Trophoblast cell (in vitro differentiated cells and primary cell): ENCODE results near the gene SIDT1.

Experiments
- DNase-seq, 2 donors: peaks; one replicate each; pipeline ENCODE4 v3.0.0-alpha.2; 2016
- H2AFZ ChIP-seq: 2 replicates; pipeline ENCODE4 v1.6.1; 2013; ENCODE audit warnings: low read length, moderate library complexity, mild to moderate bottlenecking; ENCODE audit not compliant: insufficient read depth, poor library complexity
- H2AK5ac ChIP-seq: 2 replicates; pipeline ENCODE4 v1.6.1; 2013; ENCODE audit warnings: mild to moderate bottlenecking, low read length
- H2BK120ac ChIP-seq: 2 replicates; pipeline ENCODE4 v1.6.1; 2013; ENCODE audit warnings: low read length, mild to moderate bottlenecking, moderate library complexity; ENCODE audit not compliant: insufficient read depth, poor library complexity
- H2BK12ac ChIP-seq: 2 replicates; pipeline ENCODE4 v1.6.1; 2013; ENCODE audit warnings: mild to moderate bottlenecking, low read length, moderate library complexity
- H2BK5ac ChIP-seq: 2 replicates; pipeline ENCODE4 v1.6.1; 2013; ENCODE audit warnings: low read length, low read depth, moderate library complexity, mild to moderate bottlenecking; ENCODE audit not compliant: poor library complexity
- H3K14ac ChIP-seq: 2 replicates; pipeline ENCODE4 v1.6.1; 2013; ENCODE audit warnings: mild to moderate bottlenecking, low read length
- H3K18ac ChIP-seq: 2 replicates; pipeline ENCODE4 v1.6.1; 2013; ENCODE audit warnings: mild to moderate bottlenecking, low read length
- H3K23ac ChIP-seq: 2 replicates; pipeline ENCODE4 v1.6.1; 2013; ENCODE audit warnings: low read length
- H3K27ac ChIP-seq: 2 replicates; pipeline ENCODE4 v1.5.1; 2013; ENCODE audit warnings: low read depth, mild to moderate bottlenecking, inconsistent platforms, low read length, moderate library complexity
- H3K27me3 ChIP-seq: 2 replicates; pipeline ENCODE4 v1.6.1; 2013; ENCODE audit warnings: inconsistent platforms, mild to moderate bottlenecking, low read length, moderate library complexity; ENCODE audit not compliant: insufficient read depth
- H3K36me3 ChIP-seq, 2 experiments: 1 replicate in 1 of 2; 2 replicates in 1 of 2; pipeline ENCODE4 v1.6.1; 2013; ENCODE audit warnings: low read length in 2 of 2, mild to moderate bottlenecking in 2 of 2, moderate library complexity in 1 of 2; ENCODE audit not compliant: insufficient read depth in 2 of 2, control insufficient read depth in 1 of 2
- H3K4ac ChIP-seq: 2 replicates; pipeline ENCODE4 v1.6.1; 2013; ENCODE audit warnings: low read depth, mild to moderate bottlenecking, low read length, moderate library complexity
- H3K4me1 ChIP-seq, 2 experiments: 1 replicate in 1 of 2; 2 replicates in 1 of 2; pipeline ENCODE4 v1.6.1; 2013; ENCODE audit warnings: low read length in 2 of 2, mild to moderate bottlenecking in 2 of 2, moderate library complexity in 1 of 2; ENCODE audit not compliant: insufficient read depth in 2 of 2, control insufficient read depth in 1 of 2
- H3K4me2 ChIP-seq: 2 replicates; pipeline ENCODE4 v1.6.1; 2013; ENCODE audit warnings: inconsistent platforms, mild to moderate bottlenecking, low read length, moderate library complexity
- H3K4me3 ChIP-seq: 2 replicates; pipeline ENCODE4 v1.5.1; 2013; ENCODE audit warnings: mild to moderate bottlenecking, low read depth, low read length, inconsistent platforms
- H3K79me1 ChIP-seq: one replicate; pipeline ENCODE4 v1.6.1; 2013; ENCODE audit warnings: low read length
- H3K79me2 ChIP-seq: 2 replicates; pipeline ENCODE4 v1.6.1; 2013; ENCODE audit warnings: low read length, mild to moderate bottlenecking; ENCODE audit not compliant: control insufficient read depth, insufficient read depth, poor library complexity
- H3K9ac ChIP-seq: 2 replicates; pipeline ENCODE4 v1.6.1; 2013; ENCODE audit warnings: mild to moderate bottlenecking, low read length
- H3K9me3 ChIP-seq: 2 replicates; pipeline ENCODE4 v1.6.1; 2013; ENCODE audit warnings: low read depth, mild to moderate bottlenecking, control low read depth, inconsistent platforms, low read length; ENCODE audit not compliant: insufficient read depth
- H4K12ac ChIP-seq: 2 replicates; pipeline ENCODE4 v1.6.1; 2013; ENCODE audit warnings: low read depth, mild to moderate bottlenecking, low read length, moderate library complexity
- H4K8ac ChIP-seq: 2 replicates; pipeline ENCODE4 v1.6.1; 2013; ENCODE audit warnings: low read depth, mild to moderate bottlenecking, low read length, moderate library complexity
- H4K91ac ChIP-seq: one replicate; pipeline ENCODE4 v1.6.1; 2013; ENCODE audit warnings: low read depth, mild to moderate bottlenecking, low read length, moderate library complexity
- WGBS: extraction: QIAGEN DNeasy Blood & Tissue Kit; methylation state at CpG from one replicate; pipeline ENCODE4 v1.1.7; 2013; ENCODE audit warnings: missing lambda C conversion rate; ENCODE audit not compliant: insufficient read length, insufficient coverage; ENCODE audit errors: extremely low coverage; 5-methylcytosine and 5-hydroxymethylcytosine counted together

Gene SIDT1

GRCh38 chr3:113573728-113574127 lies 41.4 kb downstream of the SIDT1 start:
- DNase-seq, result no peak
- Histone ChIP-seq H2AFZ (no peak overlapping the region), H3K18ac (no peak overlapping the region), H3K4me2 (no peak overlapping the region), H3K4me1 (no peaks in the 10 kb centered on the region), H3K23ac (no peak overlapping the region), H3K27me3 (no peaks in the 10 kb centered on the region), H3K36me3 (no peaks in the 10 kb centered on the region), H3K79me2 (no peaks in the 10 kb centered on the region), H3K27ac (no peak overlapping the region), H4K91ac (no peak overlapping the region), H2AK5ac (no peak overlapping the region), H3K14ac (no peak overlapping the region), H4K12ac (no peak overlapping the region), H3K79me1 (no peaks in the 10 kb centered on the region), H3K9me3 (no peaks in the 10 kb centered on the region), H3K9ac (no peak overlapping the region), H2BK12ac (no peak overlapping the region), H3K4ac (no peak overlapping the region), H2BK120ac (no peak overlapping the region), H2BK5ac (no peak overlapping the region), H4K8ac (no peak overlapping the region), H3K4me3 (no peak overlapping the region)
- 100% methylated on average over 1 of the region's 3 CpGs for WGBS

DNA sequence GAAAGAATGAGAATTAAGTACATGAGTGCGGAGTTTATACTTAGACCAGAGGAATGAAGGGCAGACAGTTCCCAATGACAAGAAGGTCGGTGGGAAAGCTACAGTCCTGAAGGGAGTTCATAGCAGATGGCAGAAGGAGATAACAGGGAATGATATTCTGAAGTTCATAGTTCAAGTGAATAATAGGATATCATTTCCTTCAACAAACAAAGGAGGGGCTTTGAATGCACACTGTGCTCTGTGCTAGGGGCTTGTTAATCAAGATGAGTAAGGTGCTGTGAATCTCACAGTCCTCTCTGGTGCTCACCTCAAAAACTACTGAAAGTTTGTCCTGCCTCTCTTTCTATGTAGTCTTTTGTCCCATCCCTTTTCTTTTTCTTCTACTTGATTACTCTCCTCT lies 41.9 kb downstream of the SIDT1 start:
- Histone ChIP-seq H2AFZ (no peak overlapping the region), H3K9me3 (no peaks in the 10 kb centered on the region), H3K36me3 (no peaks in the 10 kb centered on the region), H3K79me2 (no peaks in the 10 kb centered on the region), H2BK120ac (no peak overlapping the region), H3K23ac (no peak overlapping the region), H2BK5ac (no peak overlapping the region), H3K4me2 (no peak overlapping the region), H2AK5ac (no peak overlapping the region), H2BK12ac (no peak overlapping the region), H3K18ac (no peak overlapping the region), H4K91ac (no peak overlapping the region), H3K79me1 (no peaks in the 10 kb centered on the region), H4K12ac (no peak overlapping the region), H3K4me1 (no peaks in the 10 kb centered on the region), H3K9ac (no peak overlapping the region), H3K14ac (no peak overlapping the region), H3K27ac (no peak overlapping the region), H3K4me3 (no peak overlapping the region), H3K4ac (no peak overlapping the region), H4K8ac (no peak overlapping the region), H3K27me3 (no peaks in the 10 kb centered on the region)
- no CpG with 5 or more reads among the region's 2 CpGs for WGBS
- DNase-seq, result no peak

DNA sequence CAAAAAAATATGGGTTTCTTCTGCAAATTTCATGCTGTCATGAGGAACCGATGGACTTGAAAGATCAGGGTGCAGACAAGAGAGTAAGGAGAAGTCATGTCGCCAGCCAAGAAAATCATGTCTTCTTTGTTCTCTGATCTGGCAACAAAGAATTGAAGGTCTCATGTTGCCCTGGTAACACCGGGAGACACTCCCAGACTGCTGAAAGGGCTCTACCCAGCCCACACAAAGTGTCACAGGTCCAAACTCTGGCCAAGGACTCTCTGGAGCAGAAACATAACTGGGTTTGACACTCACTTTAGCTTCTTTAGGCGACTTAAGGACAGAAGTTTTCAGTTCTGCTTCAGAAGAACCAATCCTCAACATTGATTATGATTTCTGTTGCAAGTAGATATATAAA lies 42.9 kb downstream of the SIDT1 start:
- Histone ChIP-seq H3K14ac (no peak overlapping the region), H3K9me3 (no peaks in the 10 kb centered on the region), H4K91ac (no peak overlapping the region), H3K4me1 (no peaks in the 10 kb centered on the region), H3K27ac (no peak overlapping the region), H3K79me2 (no peaks in the 10 kb centered on the region), H3K4ac (no peak overlapping the region), H2BK120ac (no peak overlapping the region), H2BK12ac (no peak overlapping the region), H3K4me2 (no peak overlapping the region), H3K79me1 (no peaks in the 10 kb centered on the region), H3K18ac (no peak overlapping the region), H4K8ac (no peak overlapping the region), H3K36me3 (no peaks in the 10 kb centered on the region), H4K12ac (no peak overlapping the region), H3K27me3 (no peaks in the 10 kb centered on the region), H3K23ac (no peak overlapping the region), H2AFZ (no peak overlapping the region), H2BK5ac (no peak overlapping the region), H3K9ac (no peak overlapping the region), H3K4me3 (no peak overlapping the region), H2AK5ac (no peak overlapping the region)
- DNase-seq, result no peak
- no CpG with 5 or more reads among the region's 4 CpGs for WGBS

- Histone ChIP-seq H2BK120ac (no peak overlapping the region), H3K4me1 (no peaks in the 10 kb centered on the region), H3K4me3 (no peak overlapping the region), H2AK5ac (no peak overlapping the region), H4K12ac (no peak overlapping the region), H3K36me3 (no peaks in the 10 kb centered on the region), H3K9ac (no peak overlapping the region), H3K18ac (no peak overlapping the region), H4K8ac (no peak overlapping the region), H3K4me2 (no peak overlapping the region), H4K91ac (no peak overlapping the region), H2BK5ac (no peak overlapping the region), H2BK12ac (no peak overlapping the region), H3K14ac (no peak overlapping the region), H3K27me3 (no peaks in the 10 kb centered on the region), H3K27ac (no peak overlapping the region), H3K79me2 (no peaks in the 10 kb centered on the region), H3K79me1 (no peaks in the 10 kb centered on the region), H3K4ac (no peak overlapping the region), H3K9me3 (no peaks in the 10 kb centered on the region), H3K23ac (no peak overlapping the region), H2AFZ (no peak overlapping the region)
- no CpG with 5 or more reads among the region's 1 CpG for WGBS
- DNase-seq, result no peak
Measured at GRCh38 chr3:113585228-113585627, 52.9 kb downstream of the SIDT1 start.
